ENCODE results near the gene PLCL2. TPM values are rescaled to one million over a fixed set of nuclear protein-coding genes. Genes with fewer than 3 reads are reported as not detected.

The PLCL2 gene
- polyA plus RNA-seq, 1 experiment, result 0.94 TPM

- no peak for DNase-seq (ENCODE audit: low read depth, low spot score)
- no peak overlapping the region for H3K4me3 ChIP-seq (ENCODE audit: low read depth, low read length)
- ChIA-PET POLR2A (no interaction called here), CTCF (no interaction called here)
- no peaks in the 10 kb centered on the region for H3K27me3 ChIP-seq (ENCODE audit: control insufficient read depth, insufficient read depth, low read length)
- no peaks in the 10 kb centered on the region for H3K9me3 ChIP-seq (ENCODE audit: control insufficient read depth, insufficient read depth, low read length)
- H3K27ac ChIP-seq (ENCODE audit: low read depth, low read length), result no peak overlapping the region
- TF ChIP-seq CTCF (IDR thresholded peaks at IDR 0.05; ENCODE audit: low read depth, low read length), result no peak
Observed at GRCh38 chr3:16940769-16941700, 56.3 kb downstream of the PLCL2 start.

- POLR2A ChIA-PET, result no interaction called here
- CTCF ChIA-PET, result no interaction called here
- no peak for TF ChIP-seq CTCF (IDR thresholded peaks at IDR 0.05; ENCODE audit: low read depth, low read length)
- Histone ChIP-seq H3K4me3 (ENCODE audit: low read depth, low read length) (no peak overlapping the region), H3K27me3 (ENCODE audit: control insufficient read depth, insufficient read depth, low read length) (no peaks in the 10 kb centered on the region), H3K27ac (ENCODE audit: low read depth, low read length) (no peak overlapping the region), H3K9me3 (ENCODE audit: control insufficient read depth, insufficient read depth, low read length) (no peaks in the 10 kb centered on the region)
- DNase-seq (ENCODE audit: low read depth, low spot score), result no peak
Observed at GRCh38 chr3:16942955-16943354, 58.2 kb downstream of the PLCL2 start.

GRCh38 chr3:16943857-16944256 is 59.1 kb downstream of the PLCL2 start:
- no peak for TF ChIP-seq CTCF (IDR thresholded peaks at IDR 0.05; ENCODE audit: low read depth, low read length)
- Histone ChIP-seq H3K27me3 (ENCODE audit: control insufficient read depth, insufficient read depth, low read length) (no peaks in the 10 kb centered on the region), H3K27ac (ENCODE audit: low read depth, low read length) (no peak overlapping the region), H3K9me3 (ENCODE audit: control insufficient read depth, insufficient read depth, low read length) (no peaks in the 10 kb centered on the region), H3K4me3 (ENCODE audit: low read depth, low read length) (no peak overlapping the region)
- DNase-seq (ENCODE audit: low read depth, low spot score), result no peak
- ChIA-PET POLR2A (no interaction called here), CTCF (no interaction called here)

- no peaks in the 10 kb centered on the region for H3K9me3 ChIP-seq (ENCODE audit: control insufficient read depth, insufficient read depth, low read length)
- ChIA-PET CTCF (no interaction called here), POLR2A (no interaction called here)
- TF ChIP-seq CTCF (IDR thresholded peaks at IDR 0.05; ENCODE audit: low read depth, low read length), result no peak
- no peak overlapping the region for H3K27ac ChIP-seq (ENCODE audit: low read depth, low read length)
- no peak overlapping the region for H3K4me3 ChIP-seq (ENCODE audit: low read depth, low read length)
- DNase-seq (ENCODE audit: low read depth, low spot score), result no peak
- H3K27me3 ChIP-seq (ENCODE audit: control insufficient read depth, insufficient read depth, low read length), result no peaks in the 10 kb centered on the region
Observed at GRCh38 chr3:16944356-16944755, 59.6 kb downstream of the PLCL2 start.

- Histone ChIP-seq H3K27me3 (ENCODE audit: control insufficient read depth, insufficient read depth, low read length) (no peaks in the 10 kb centered on the region), H3K9me3 (ENCODE audit: control insufficient read depth, insufficient read depth, low read length) (no peaks in the 10 kb centered on the region), H3K4me3 (ENCODE audit: low read depth, low read length) (no peak overlapping the region), H3K27ac (ENCODE audit: low read depth, low read length) (no peak overlapping the region)
- CTCF ChIA-PET, result no interaction called here
- no peak for TF ChIP-seq CTCF (IDR thresholded peaks at IDR 0.05; ENCODE audit: low read depth, low read length)
- POLR2A ChIA-PET, result no interaction called here
- no peak for DNase-seq (ENCODE audit: low read depth, low spot score)
Observed at GRCh38 chr3:16945330-16945729, 60.6 kb downstream of the PLCL2 start.

All from AG04450 (cell line).